Sigmoid colon (tissue), 3 donors: ENCODE measurements around the gene GAA.

Experiments used
- CTCF ChIP-seq, 4 experiments: fragments of 450-650 bp in 3 of 4; fragments of 200-600 bp in 1 of 4; IDR thresholded peaks; one replicate each; pipeline ENCODE4 v1.5.1; 2016 to 2019; ENCODE audit warnings: antibody characterized with exemption in 4 of 4, mild to moderate bottlenecking in 3 of 4, moderate library complexity in 2 of 4
- POLR2A ChIP-seq, 2 donors: fragments of 450-650 bp; IDR thresholded peaks; one replicate each; pipeline ENCODE4 v1.6.1; 2016; ENCODE audit warnings: antibody characterized with exemption in 2 of 2, mild to moderate bottlenecking in 2 of 2, moderate library complexity in 2 of 2

DNA sequence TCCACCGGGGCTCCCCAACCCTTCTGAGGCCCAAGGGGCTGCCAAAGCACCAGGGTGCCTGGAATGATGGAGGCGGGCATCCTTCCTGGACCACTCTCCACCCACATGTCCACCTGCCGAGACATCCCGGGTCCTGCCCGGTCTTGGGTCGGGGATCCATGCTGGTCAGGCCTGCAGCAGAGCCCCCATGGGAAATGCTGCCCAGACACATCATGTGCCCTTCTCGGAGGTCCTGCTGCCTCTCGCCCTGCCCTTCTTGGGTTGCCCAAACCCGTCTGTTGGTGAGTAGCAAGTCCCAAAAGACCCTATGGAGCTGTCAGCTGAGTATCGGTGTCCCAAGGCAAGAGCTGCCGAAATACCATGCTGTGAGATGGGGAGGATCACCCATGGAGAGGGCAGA is 14.8 kb upstream of the GAA start:
- no peak for TF ChIP-seq CTCF (IDR thresholded peaks at IDR 0.05)
- no peak for TF ChIP-seq POLR2A (IDR thresholded peaks at IDR 0.05)
